HEK293 (cell line): ENCODE data around the gene FOXRED1.

Experiments
- CTCF ChIA-PET: fragments of 350-600 bp; formaldehyde crosslinking; extraction: SDS; loops from one replicate; lab custom pipeline; 2021; ENCODE audit warnings: antibody characterized with exemption; lab: Yijun Ruan, JAX
- POLR2A ChIA-PET: fragments of 300-600 bp; formaldehyde crosslinking; extraction: SDS; loops from one replicate; lab custom pipeline; 2020; ENCODE audit warnings: antibody characterized with exemption, inconsistent platforms; lab: Yijun Ruan, JAX
- H3K27ac ChIP-seq: fragments of 200-500 bp; sonication (Bioruptor generic); 2 replicates; pipeline ENCODE4 v1.5.1; 2014; ENCODE audit warnings: low read depth, low read length, control low read depth, inconsistent platforms; ENCODE audit errors: extremely low read depth
- H3K36me3 ChIP-seq, 2 experiments: fragments of 200-500 bp in 1 of 2; sonication (Bioruptor generic) in 1 of 2; 1 replicate in 1 of 2; 2 replicates in 1 of 2; pipeline ENCODE4 v1.5.1; 2014 to 2017; ENCODE audit warnings: inconsistent platforms in 2 of 2, low read length in 2 of 2; ENCODE audit not compliant: control insufficient read depth in 2 of 2, insufficient read depth in 1 of 2
- H3K4me1 ChIP-seq: fragments of 200-500 bp; sonication (Bioruptor generic); 2 replicates; pipeline ENCODE4 v1.5.1; 2014; ENCODE audit warnings: mild to moderate bottlenecking, low read length, inconsistent platforms; ENCODE audit not compliant: control insufficient read depth, insufficient read depth
- H3K4me3 ChIP-seq: 2 replicates; pipeline ENCODE4 v1.5.1; 2011; ENCODE audit warnings: low read depth, mild to moderate bottlenecking, control low read depth, low read length, moderate library complexity
- H3K9me3 ChIP-seq: fragments of 200-500 bp; sonication (Bioruptor generic); 2 replicates; pipeline ENCODE4 v1.5.1; 2014; ENCODE audit warnings: low read depth, low read length, inconsistent platforms; ENCODE audit not compliant: control insufficient read depth, insufficient read depth
- HOXA7 ChIP-seq: sonication (generic); formaldehyde crosslinking; IDR thresholded peaks from 2 replicates; pipeline ENCODE4 v1.8.1; 2022; ENCODE audit warnings: missing genetic modification reagents, borderline replicate concordance
- MZF1 ChIP-seq: fragments of 450-650 bp; formaldehyde crosslinking; IDR thresholded peaks from 2 replicates; pipeline ENCODE4 v1.5.1; 2017; ENCODE audit warnings: missing biosample characterization, missing genetic modification characterization, borderline replicate concordance
- OVOL3 ChIP-seq: fragments of 450-650 bp; formaldehyde crosslinking; IDR thresholded peaks from 2 replicates; pipeline ENCODE4 v1.5.1; 2016; ENCODE audit warnings: missing biosample characterization, missing genetic modification characterization
- SCRT2 ChIP-seq: fragments of 450-650 bp; formaldehyde crosslinking; IDR thresholded peaks from 2 replicates; pipeline ENCODE4 v1.5.1; 2016; ENCODE audit warnings: missing biosample characterization, missing genetic modification characterization
- SP2 ChIP-seq: fragments of 450-650 bp; formaldehyde crosslinking; IDR thresholded peaks from 2 replicates; pipeline ENCODE4 v1.5.1; 2016; ENCODE audit warnings: missing biosample characterization, missing genetic modification characterization
- WT1 ChIP-seq: fragments of 450-650 bp; formaldehyde crosslinking; IDR thresholded peaks from 2 replicates; pipeline ENCODE4 v1.5.1; 2016; ENCODE audit warnings: missing biosample characterization, missing genetic modification characterization
- ZBTB17 ChIP-seq: fragments of 450-650 bp; formaldehyde crosslinking; IDR thresholded peaks from 2 replicates; pipeline ENCODE4 v1.5.1; 2016; ENCODE audit warnings: missing biosample characterization, missing genetic modification characterization
- ZNF394 ChIP-seq: fragments of 450-650 bp; formaldehyde crosslinking; IDR thresholded peaks from 2 replicates; pipeline ENCODE4 v1.5.1; 2016; ENCODE audit warnings: missing biosample characterization, missing genetic modification characterization, mild to moderate bottlenecking, moderate library complexity, borderline replicate concordance
- ZNF792 ChIP-seq: fragments of 450-650 bp; formaldehyde crosslinking; IDR thresholded peaks from 2 replicates; pipeline ENCODE4 v1.5.1; 2016; ENCODE audit warnings: missing biosample characterization, missing genetic modification characterization
- TF ChIP-seq, protein P1 (sequence below): fragments of 450-650 bp; formaldehyde crosslinking; IDR thresholded peaks from 2 replicates; pipeline ENCODE4 v1.5.1; 2017; ENCODE audit warnings: missing biosample characterization, missing genetic modification characterization
- TF ChIP-seq, protein P2 (sequence below): fragments of 450-650 bp; formaldehyde crosslinking; IDR thresholded peaks from 2 replicates; pipeline ENCODE4 v1.5.1; 2016; ENCODE audit warnings: missing biosample characterization, missing genetic modification characterization, borderline replicate concordance
- TF ChIP-seq, protein P3 (sequence below): fragments of 450-650 bp; formaldehyde crosslinking; IDR thresholded peaks from 2 replicates; pipeline ENCODE4 v1.5.1; 2016; ENCODE audit warnings: missing biosample characterization, missing genetic modification characterization
- TF ChIP-seq, protein P4 (sequence below): fragments of 450-650 bp; formaldehyde crosslinking; IDR thresholded peaks from 2 replicates; pipeline ENCODE4 v1.5.1; 2016; ENCODE audit warnings: missing biosample characterization, missing genetic modification characterization
- TF ChIP-seq, protein P5 (sequence below): fragments of 450-650 bp; formaldehyde crosslinking; IDR thresholded peaks from 2 replicates; pipeline ENCODE4 v1.5.1; 2016; ENCODE audit warnings: missing biosample characterization, missing genetic modification characterization
- TF ChIP-seq, protein P6 (sequence below): fragments of 450-650 bp; formaldehyde crosslinking; IDR thresholded peaks from 2 replicates; pipeline ENCODE4 v1.5.1; 2016; ENCODE audit warnings: missing biosample characterization, missing genetic modification characterization, borderline replicate concordance
- TF ChIP-seq, protein P7 (sequence below): fragments of 450-650 bp; formaldehyde crosslinking; IDR thresholded peaks from 2 replicates; pipeline ENCODE4 v1.5.1; 2016; ENCODE audit warnings: missing biosample characterization, missing genetic modification characterization

FOXRED1 gene

DNA sequence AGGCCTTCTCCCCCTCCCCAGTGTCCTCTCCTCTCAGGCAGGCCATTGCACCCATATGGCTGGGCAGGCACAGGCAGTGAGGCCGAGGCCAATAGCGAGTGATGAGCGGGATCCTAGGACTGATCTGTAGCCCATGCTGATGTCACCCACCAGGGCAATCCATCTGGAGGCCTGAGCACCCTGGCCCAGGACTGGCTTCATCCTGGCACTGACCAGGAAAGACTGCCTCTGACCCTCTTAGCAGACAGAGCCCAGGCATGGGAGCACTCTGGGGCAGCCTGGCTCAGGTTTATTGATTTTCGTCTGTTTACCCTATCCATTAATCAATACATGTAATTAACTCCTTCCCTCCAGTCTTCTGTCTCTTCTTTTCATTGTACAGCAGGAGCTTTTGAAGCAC lies 8.8 kb downstream of the FOXRED1 start (continued):
- TF ChIP-seq, protein P1, sequence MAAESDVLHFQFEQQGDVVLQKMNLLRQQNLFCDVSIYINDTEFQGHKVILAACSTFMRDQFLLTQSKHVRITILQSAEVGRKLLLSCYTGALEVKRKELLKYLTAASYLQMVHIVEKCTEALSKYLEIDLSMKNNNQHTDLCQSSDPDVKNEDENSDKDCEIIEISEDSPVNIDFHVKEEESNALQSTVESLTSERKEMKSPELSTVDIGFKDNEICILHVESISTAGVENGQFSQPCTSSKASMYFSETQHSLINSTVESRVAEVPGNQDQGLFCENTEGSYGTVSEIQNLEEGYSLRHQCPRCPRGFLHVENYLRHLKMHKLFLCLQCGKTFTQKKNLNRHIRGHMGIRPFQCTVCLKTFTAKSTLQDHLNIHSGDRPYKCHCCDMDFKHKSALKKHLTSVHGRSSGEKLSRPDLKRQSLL (tag by site-specific recombination), result no peak
- TF ChIP-seq, protein P2, sequence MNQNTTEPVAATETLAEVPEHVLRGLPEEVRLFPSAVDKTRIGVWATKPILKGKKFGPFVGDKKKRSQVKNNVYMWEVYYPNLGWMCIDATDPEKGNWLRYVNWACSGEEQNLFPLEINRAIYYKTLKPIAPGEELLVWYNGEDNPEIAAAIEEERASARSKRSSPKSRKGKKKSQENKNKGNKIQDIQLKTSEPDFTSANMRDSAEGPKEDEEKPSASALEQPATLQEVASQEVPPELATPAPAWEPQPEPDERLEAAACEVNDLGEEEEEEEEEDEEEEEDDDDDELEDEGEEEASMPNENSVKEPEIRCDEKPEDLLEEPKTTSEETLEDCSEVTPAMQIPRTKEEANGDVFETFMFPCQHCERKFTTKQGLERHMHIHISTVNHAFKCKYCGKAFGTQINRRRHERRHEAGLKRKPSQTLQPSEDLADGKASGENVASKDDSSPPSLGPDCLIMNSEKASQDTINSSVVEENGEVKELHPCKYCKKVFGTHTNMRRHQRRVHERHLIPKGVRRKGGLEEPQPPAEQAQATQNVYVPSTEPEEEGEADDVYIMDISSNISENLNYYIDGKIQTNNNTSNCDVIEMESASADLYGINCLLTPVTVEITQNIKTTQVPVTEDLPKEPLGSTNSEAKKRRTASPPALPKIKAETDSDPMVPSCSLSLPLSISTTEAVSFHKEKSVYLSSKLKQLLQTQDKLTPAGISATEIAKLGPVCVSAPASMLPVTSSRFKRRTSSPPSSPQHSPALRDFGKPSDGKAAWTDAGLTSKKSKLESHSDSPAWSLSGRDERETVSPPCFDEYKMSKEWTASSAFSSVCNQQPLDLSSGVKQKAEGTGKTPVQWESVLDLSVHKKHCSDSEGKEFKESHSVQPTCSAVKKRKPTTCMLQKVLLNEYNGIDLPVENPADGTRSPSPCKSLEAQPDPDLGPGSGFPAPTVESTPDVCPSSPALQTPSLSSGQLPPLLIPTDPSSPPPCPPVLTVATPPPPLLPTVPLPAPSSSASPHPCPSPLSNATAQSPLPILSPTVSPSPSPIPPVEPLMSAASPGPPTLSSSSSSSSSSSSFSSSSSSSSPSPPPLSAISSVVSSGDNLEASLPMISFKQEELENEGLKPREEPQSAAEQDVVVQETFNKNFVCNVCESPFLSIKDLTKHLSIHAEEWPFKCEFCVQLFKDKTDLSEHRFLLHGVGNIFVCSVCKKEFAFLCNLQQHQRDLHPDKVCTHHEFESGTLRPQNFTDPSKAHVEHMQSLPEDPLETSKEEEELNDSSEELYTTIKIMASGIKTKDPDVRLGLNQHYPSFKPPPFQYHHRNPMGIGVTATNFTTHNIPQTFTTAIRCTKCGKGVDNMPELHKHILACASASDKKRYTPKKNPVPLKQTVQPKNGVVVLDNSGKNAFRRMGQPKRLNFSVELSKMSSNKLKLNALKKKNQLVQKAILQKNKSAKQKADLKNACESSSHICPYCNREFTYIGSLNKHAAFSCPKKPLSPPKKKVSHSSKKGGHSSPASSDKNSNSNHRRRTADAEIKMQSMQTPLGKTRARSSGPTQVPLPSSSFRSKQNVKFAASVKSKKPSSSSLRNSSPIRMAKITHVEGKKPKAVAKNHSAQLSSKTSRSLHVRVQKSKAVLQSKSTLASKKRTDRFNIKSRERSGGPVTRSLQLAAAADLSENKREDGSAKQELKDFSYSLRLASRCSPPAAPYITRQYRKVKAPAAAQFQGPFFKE (tag by site-specific recombination), result no peak
- TF ChIP-seq HOXA7 (no peak), SP2 (tag by site-specific recombination) (no peak), ZNF792 (tag by site-specific recombination) (no peak), OVOL3 (tag by site-specific recombination) (no peak), WT1 (tag by site-specific recombination) (no peak), MZF1 (no peak)
- TF ChIP-seq, protein P3, sequence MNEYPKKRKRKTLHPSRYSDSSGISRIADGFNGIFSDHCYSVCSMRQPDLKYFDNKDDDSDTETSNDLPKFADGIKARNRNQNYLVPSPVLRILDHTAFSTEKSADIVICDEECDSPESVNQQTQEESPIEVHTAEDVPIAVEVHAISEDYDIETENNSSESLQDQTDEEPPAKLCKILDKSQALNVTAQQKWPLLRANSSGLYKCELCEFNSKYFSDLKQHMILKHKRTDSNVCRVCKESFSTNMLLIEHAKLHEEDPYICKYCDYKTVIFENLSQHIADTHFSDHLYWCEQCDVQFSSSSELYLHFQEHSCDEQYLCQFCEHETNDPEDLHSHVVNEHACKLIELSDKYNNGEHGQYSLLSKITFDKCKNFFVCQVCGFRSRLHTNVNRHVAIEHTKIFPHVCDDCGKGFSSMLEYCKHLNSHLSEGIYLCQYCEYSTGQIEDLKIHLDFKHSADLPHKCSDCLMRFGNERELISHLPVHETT, result no peak

DNA sequence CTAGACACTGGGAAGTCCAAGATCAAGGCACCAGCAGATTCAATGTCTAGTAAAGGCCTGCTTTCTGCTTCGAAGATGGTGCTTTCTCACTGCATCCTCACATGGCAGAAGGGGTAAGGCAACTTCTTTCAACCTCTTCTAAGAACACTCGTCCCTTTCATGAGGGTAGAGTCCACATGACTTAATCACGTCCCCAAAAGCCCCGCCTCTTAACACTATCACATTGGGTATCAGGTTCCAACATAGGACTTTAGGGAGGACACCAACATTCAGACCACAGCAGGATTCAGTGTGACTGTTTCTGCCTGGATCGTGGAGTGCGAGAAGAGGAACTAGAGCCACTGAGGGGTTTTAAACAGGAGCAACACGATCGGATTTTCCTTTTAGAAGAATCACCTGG lies 10.2 kb downstream of the FOXRED1 start:
- H3K27ac ChIP-seq, result no peak overlapping the region
- ChIA-PET CTCF (no interaction called here), POLR2A (interaction anchor here (1.6 to 3.6 kb wide), 2 partner anchors 9 to 10 kb away, joined by 4 to 24 read pairs; partner anchors contain the start of genes FOXRED1 and SRPRA)
- no peaks in the 10 kb centered on the region for H3K9me3 ChIP-seq
- H3K4me1 ChIP-seq, result no peaks in the 10 kb centered on the region; the same call in 1 of the 2 replicates
- peaks cover 0 to 45% of the 10 kb centered on the region in 2 experiments; a peak in 2 of 3 replicates for H3K36me3 ChIP-seq
- H3K4me3 ChIP-seq, result no peak overlapping the region
- TF ChIP-seq ZNF792 (tag by site-specific recombination) (no peak), ZBTB17 (tag by site-specific recombination) (0 out of 2 replicates have a peak, but pooled peaks have one; percentile 31), SCRT2 (tag by site-specific recombination) (no peak), ZNF394 (no peak)
- TF ChIP-seq, protein P4, sequence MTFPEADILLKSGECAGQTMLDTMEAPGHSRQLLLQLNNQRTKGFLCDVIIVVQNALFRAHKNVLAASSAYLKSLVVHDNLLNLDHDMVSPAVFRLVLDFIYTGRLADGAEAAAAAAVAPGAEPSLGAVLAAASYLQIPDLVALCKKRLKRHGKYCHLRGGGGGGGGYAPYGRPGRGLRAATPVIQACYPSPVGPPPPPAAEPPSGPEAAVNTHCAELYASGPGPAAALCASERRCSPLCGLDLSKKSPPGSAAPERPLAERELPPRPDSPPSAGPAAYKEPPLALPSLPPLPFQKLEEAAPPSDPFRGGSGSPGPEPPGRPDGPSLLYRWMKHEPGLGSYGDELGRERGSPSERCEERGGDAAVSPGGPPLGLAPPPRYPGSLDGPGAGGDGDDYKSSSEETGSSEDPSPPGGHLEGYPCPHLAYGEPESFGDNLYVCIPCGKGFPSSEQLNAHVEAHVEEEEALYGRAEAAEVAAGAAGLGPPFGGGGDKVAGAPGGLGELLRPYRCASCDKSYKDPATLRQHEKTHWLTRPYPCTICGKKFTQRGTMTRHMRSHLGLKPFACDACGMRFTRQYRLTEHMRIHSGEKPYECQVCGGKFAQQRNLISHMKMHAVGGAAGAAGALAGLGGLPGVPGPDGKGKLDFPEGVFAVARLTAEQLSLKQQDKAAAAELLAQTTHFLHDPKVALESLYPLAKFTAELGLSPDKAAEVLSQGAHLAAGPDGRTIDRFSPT (tag by site-specific recombination), result no peak
- TF ChIP-seq, protein P5, sequence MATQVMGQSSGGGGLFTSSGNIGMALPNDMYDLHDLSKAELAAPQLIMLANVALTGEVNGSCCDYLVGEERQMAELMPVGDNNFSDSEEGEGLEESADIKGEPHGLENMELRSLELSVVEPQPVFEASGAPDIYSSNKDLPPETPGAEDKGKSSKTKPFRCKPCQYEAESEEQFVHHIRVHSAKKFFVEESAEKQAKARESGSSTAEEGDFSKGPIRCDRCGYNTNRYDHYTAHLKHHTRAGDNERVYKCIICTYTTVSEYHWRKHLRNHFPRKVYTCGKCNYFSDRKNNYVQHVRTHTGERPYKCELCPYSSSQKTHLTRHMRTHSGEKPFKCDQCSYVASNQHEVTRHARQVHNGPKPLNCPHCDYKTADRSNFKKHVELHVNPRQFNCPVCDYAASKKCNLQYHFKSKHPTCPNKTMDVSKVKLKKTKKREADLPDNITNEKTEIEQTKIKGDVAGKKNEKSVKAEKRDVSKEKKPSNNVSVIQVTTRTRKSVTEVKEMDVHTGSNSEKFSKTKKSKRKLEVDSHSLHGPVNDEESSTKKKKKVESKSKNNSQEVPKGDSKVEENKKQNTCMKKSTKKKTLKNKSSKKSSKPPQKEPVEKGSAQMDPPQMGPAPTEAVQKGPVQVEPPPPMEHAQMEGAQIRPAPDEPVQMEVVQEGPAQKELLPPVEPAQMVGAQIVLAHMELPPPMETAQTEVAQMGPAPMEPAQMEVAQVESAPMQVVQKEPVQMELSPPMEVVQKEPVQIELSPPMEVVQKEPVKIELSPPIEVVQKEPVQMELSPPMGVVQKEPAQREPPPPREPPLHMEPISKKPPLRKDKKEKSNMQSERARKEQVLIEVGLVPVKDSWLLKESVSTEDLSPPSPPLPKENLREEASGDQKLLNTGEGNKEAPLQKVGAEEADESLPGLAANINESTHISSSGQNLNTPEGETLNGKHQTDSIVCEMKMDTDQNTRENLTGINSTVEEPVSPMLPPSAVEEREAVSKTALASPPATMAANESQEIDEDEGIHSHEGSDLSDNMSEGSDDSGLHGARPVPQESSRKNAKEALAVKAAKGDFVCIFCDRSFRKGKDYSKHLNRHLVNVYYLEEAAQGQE, result no peak
- TF ChIP-seq, protein P6, sequence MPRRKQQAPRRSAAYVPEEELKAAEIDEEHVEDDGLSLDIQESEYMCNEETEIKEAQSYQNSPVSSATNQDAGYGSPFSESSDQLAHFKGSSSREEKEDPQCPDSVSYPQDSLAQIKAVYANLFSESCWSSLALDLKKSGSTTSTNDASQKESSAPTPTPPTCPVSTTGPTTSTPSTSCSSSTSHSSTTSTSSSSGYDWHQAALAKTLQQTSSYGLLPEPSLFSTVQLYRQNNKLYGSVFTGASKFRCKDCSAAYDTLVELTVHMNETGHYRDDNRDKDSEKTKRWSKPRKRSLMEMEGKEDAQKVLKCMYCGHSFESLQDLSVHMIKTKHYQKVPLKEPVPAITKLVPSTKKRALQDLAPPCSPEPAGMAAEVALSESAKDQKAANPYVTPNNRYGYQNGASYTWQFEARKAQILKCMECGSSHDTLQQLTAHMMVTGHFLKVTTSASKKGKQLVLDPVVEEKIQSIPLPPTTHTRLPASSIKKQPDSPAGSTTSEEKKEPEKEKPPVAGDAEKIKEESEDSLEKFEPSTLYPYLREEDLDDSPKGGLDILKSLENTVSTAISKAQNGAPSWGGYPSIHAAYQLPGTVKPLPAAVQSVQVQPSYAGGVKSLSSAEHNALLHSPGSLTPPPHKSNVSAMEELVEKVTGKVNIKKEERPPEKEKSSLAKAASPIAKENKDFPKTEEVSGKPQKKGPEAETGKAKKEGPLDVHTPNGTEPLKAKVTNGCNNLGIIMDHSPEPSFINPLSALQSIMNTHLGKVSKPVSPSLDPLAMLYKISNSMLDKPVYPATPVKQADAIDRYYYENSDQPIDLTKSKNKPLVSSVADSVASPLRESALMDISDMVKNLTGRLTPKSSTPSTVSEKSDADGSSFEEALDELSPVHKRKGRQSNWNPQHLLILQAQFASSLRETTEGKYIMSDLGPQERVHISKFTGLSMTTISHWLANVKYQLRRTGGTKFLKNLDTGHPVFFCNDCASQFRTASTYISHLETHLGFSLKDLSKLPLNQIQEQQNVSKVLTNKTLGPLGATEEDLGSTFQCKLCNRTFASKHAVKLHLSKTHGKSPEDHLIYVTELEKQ (tag by site-specific recombination), result no peak
- TF ChIP-seq, protein P7, sequence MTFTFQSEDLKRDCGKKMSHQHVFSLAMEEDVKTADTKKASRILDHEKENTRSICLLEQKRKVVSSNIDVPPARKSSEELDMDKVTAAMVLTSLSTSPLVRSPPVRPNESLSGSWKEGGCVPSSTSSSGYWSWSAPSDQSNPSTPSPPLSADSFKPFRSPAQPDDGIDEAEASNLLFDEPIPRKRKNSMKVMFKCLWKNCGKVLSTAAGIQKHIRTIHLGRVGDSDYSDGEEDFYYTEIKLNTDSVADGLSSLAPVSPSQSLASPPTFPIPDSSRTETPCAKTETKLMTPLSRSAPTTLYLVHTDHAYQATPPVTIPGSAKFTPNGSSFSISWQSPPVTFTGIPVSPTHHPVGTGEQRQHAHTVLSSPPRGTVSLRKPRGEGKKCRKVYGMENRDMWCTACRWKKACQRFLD, result no peak
